Loucy (cell line): ENCODE measurements around the gene MICU1.

ENCODE experiments used
- H2AFZ ChIP-seq: fragments of 200-600 bp; sonication (generic); 2 replicates; pipeline ENCODE4 v1.6.0; 2016; ENCODE audit warnings: antibody characterized with exemption, mild to moderate bottlenecking, low read length, moderate library complexity
- H3F3A ChIP-seq: fragments of 200-600 bp; 2 replicates; pipeline ENCODE4 v1.6.0; 2016; ENCODE audit warnings: antibody characterized with exemption, low read depth, mild to moderate bottlenecking
- H3K27me3 ChIP-seq: fragments of 200-600 bp; sonication (generic); 2 replicates; pipeline ENCODE4 v1.6.1; 2014; ENCODE audit warnings: low read length, mild to moderate bottlenecking; ENCODE audit not compliant: insufficient read depth, poor library complexity, severe bottlenecking
- H3K36me3 ChIP-seq: fragments of 200-600 bp; sonication (generic); 2 replicates; pipeline ENCODE4 v1.6.1; 2016; ENCODE audit warnings: low read length; ENCODE audit not compliant: insufficient read depth
- H3K4me1 ChIP-seq: fragments of 200-600 bp; sonication (generic); 2 replicates; pipeline ENCODE4 v1.5.1; 2014; ENCODE audit warnings: low read length, mild to moderate bottlenecking; ENCODE audit not compliant: insufficient read depth, poor library complexity, severe bottlenecking
- H3K4me2 ChIP-seq: fragments of 200-600 bp; sonication (generic); 2 replicates; pipeline ENCODE4 v1.6.0; 2014; ENCODE audit warnings: antibody characterized with exemption, low read length, low read depth, mild to moderate bottlenecking; ENCODE audit not compliant: poor library complexity, severe bottlenecking
- H3K4me3 ChIP-seq: fragments of 200-600 bp; sonication (generic); 2 replicates; pipeline ENCODE4 v1.5.1; 2014; ENCODE audit warnings: low read length, mild to moderate bottlenecking, mixed read lengths; ENCODE audit not compliant: poor library complexity, severe bottlenecking
- H3K79me2 ChIP-seq: fragments of 200-600 bp; sonication (generic); 2 replicates; pipeline ENCODE4 v1.6.1; 2014; ENCODE audit warnings: low read length; ENCODE audit not compliant: insufficient read depth
- H3K9ac ChIP-seq: fragments of 200-600 bp; sonication (generic); 2 replicates; pipeline ENCODE4 v1.6.0; 2014; ENCODE audit warnings: mild to moderate bottlenecking, low read depth, low read length, moderate library complexity; ENCODE audit not compliant: poor library complexity, severe bottlenecking
- H3K9me2 ChIP-seq: fragments of 200-600 bp; sonication (generic); replicated peaks from 2 replicates; pipeline ENCODE4 v1.6.1; 2016; ENCODE audit warnings: low read depth, low read length, mixed read lengths
- H3K9me3 ChIP-seq: fragments of 200-600 bp; sonication (generic); 2 replicates; pipeline ENCODE4 v1.6.1; 2014; ENCODE audit warnings: mild to moderate bottlenecking, antibody characterized with exemption, low read length, low read depth; ENCODE audit not compliant: insufficient read depth
- H4K20me1 ChIP-seq: fragments of 200-600 bp; sonication (generic); 2 replicates; pipeline ENCODE4 v1.6.0; 2014; ENCODE audit warnings: antibody characterized with exemption, low read length, mild to moderate bottlenecking; ENCODE audit not compliant: insufficient read depth, poor library complexity, severe bottlenecking
- EZH2phosphoT487 ChIP-seq: fragments of 200-600 bp; IDR thresholded peaks from 2 replicates; pipeline ENCODE4 v1.6.1; 2018; ENCODE audit warnings: antibody characterized with exemption, mild to moderate bottlenecking, moderate library complexity, borderline replicate concordance
- TF ChIP-seq, protein P1 (sequence below): fragments of 200-600 bp; sonication (generic); conservative IDR thresholded peaks from 2 replicates; pipeline ENCODE4 v1.5.1; 2014; ENCODE audit warnings: mild to moderate bottlenecking, antibody characterized with exemption, low read length

Gene MICU1

DNA sequence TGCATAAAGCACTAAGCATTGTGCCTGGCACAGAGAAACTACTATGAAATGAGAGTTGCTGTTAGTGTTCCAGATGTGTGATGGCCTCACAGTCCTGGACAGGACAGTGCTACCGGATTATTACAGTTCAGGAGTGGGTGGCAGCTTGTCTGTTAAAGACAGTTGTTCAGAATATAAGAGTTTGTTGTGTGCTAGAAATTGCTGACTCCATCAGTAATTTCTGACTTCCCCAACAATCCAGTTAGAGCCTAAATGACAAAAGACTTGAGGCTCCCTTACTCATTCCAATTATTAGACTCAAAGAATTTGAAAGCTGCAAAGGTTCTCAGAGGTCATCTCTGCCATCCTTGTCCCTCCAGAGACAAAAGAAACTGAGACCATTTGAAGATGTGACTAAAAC lies 236.9 kb downstream of the MICU1 start:
- H3K4me2 ChIP-seq = no peak overlapping the region

DNA sequence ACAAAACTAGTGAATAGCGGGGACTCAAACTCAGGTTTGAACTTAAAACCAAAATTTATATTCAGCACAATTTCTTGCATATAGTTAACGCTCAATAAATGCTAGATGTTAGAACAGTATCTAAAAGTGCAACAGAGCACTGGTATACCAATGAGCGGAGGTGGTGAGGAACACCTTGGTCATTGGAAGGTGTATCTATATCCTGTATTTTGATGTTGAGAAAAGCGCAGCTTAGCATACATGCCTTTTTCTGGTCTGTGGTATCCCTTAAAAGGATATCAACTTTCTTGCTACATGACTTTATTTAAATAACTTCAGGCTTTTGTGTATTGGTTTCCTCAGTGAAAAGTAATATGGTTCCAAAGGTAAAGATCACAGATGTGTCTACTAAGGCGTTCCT lies 237.8 kb downstream of the MICU1 start:
- Histone ChIP-seq H3F3A (no peaks in the 10 kb centered on the region), H3K9ac (no peak overlapping the region), H2AFZ (no peak overlapping the region), H3K4me3 (no peak overlapping the region), H3K4me2 (no peak overlapping the region), H3K9me2 (no peaks in the 10 kb centered on the region), H3K79me2 (no peaks in the 10 kb centered on the region), H4K20me1 (no peaks in the 10 kb centered on the region), H3K9me3 (no peaks in the 10 kb centered on the region), H3K36me3 (no peaks in the 10 kb centered on the region), H3K27me3 (no peaks in the 10 kb centered on the region), H3K4me1 (peaks cover 5% of the 10 kb centered on the region)
- TF ChIP-seq, protein P1, sequence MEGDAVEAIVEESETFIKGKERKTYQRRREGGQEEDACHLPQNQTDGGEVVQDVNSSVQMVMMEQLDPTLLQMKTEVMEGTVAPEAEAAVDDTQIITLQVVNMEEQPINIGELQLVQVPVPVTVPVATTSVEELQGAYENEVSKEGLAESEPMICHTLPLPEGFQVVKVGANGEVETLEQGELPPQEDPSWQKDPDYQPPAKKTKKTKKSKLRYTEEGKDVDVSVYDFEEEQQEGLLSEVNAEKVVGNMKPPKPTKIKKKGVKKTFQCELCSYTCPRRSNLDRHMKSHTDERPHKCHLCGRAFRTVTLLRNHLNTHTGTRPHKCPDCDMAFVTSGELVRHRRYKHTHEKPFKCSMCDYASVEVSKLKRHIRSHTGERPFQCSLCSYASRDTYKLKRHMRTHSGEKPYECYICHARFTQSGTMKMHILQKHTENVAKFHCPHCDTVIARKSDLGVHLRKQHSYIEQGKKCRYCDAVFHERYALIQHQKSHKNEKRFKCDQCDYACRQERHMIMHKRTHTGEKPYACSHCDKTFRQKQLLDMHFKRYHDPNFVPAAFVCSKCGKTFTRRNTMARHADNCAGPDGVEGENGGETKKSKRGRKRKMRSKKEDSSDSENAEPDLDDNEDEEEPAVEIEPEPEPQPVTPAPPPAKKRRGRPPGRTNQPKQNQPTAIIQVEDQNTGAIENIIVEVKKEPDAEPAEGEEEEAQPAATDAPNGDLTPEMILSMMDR = no peak
- TF ChIP-seq EZH2phosphoT487 = no peak

More for the DNA sequence above, 236.9 kb downstream of the MICU1 start:
- H2AFZ ChIP-seq = no peak overlapping the region
- no peak overlapping the region for H3K9ac ChIP-seq
- no peaks in the 10 kb centered on the region for H3K4me1 ChIP-seq
- 0 out of 2 replicates have a peak, but pooled peaks cover 2% of the 10 kb centered on the region for H3K36me3 ChIP-seq
- no peak overlapping the region for H3K4me3 ChIP-seq
- H3K27me3 ChIP-seq = no peaks in the 10 kb centered on the region
- no peaks in the 10 kb centered on the region for H3F3A ChIP-seq
- no peaks in the 10 kb centered on the region for H3K9me3 ChIP-seq
- TF ChIP-seq EZH2phosphoT487 = no peak
- TF ChIP-seq, protein P1 = no peak
- H3K9me2 ChIP-seq = no peaks in the 10 kb centered on the region
- H3K79me2 ChIP-seq = no peaks in the 10 kb centered on the region
- H4K20me1 ChIP-seq = no peaks in the 10 kb centered on the region

DNA sequence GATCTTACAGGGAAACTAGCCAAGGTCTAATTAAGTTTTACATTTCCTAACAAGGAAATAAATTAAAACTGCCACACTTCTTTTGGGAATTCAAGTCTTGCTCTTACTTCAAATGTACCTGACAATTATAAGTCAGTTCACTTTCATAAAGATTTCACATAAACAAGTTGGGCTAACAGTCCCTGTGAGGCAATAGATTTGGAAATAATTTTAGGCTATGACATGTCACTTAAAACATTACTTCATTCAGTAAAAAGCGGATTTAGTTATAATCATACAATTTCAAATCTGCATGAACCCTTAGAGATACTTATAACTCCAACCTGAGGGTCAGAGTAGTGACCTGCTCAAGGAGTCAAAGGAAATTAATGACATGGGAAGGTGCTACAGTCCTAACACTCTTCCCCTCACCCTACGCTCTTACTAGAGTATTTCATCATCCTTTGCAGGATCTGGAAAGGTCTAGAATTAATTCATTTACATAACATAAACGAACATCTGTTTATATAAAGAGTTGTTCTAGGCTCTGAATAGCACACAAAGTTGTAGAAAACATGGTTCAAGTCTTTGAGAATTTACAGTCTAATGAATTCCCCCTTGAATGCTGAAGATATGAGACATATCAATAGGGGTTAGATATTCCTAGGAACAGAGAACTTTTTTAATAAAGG lies 238.8 kb downstream of the MICU1 start:
- Histone ChIP-seq H3F3A (no peaks in the 10 kb centered on the region), H4K20me1 (no peaks in the 10 kb centered on the region), H3K79me2 (no peaks in the 10 kb centered on the region), H3K9me2 (no peaks in the 10 kb centered on the region), H3K4me1 (peaks cover 5% of the 10 kb centered on the region), H3K4me3 (no peak overlapping the region), H3K9ac (no peak overlapping the region), H3K27me3 (no peaks in the 10 kb centered on the region), H3K36me3 (no peaks in the 10 kb centered on the region), H3K4me2 (no peak overlapping the region), H3K9me3 (no peaks in the 10 kb centered on the region), H2AFZ (no peak overlapping the region)
- TF ChIP-seq, protein P1 = no peak
- TF ChIP-seq EZH2phosphoT487 = no peak
